Measurements from ENCODE around the gene RASL10B.
"Not testable (repeated sequence)": the region's sequence is repeated elsewhere in the genome, so short reads cannot be mapped to it uniquely, and the experiment has no call there.

RASL10B gene

GRCh38 chr17:35748979-35749378 is 17.5 kb downstream of the RASL10B start:
- TF ChIP-seq CTCF (IDR thresholded peaks at IDR 0.05) = no peak
- H3K27ac ChIP-seq = no peak overlapping the region

GRCh38 chr17:35749560-35750412 is 18.3 kb downstream of the RASL10B start:
- H2AFZ ChIP-seq = peak overlapping the region; percentile 74
- TF ChIP-seq CTCF (IDR thresholded peaks at IDR 0.05) = no peak
- H3K36me3 ChIP-seq (ENCODE audit: control insufficient read depth, insufficient read depth, low read length) = no peaks in the 10 kb centered on the region
- H3K27me3 ChIP-seq (ENCODE audit: control insufficient read depth, insufficient read depth, low read length) = no peaks in the 10 kb centered on the region
- no peak overlapping the region for H3K4me3 ChIP-seq (ENCODE audit: low read depth, low read length)
- peaks cover 20% of the 10 kb centered on the region for H3K4me1 ChIP-seq
- no peak overlapping the region for H3K4me2 ChIP-seq (ENCODE audit: low read length)
- no peak overlapping the region for H3K27ac ChIP-seq
- H3K79me2 ChIP-seq = no peaks in the 10 kb centered on the region
- no peak overlapping the region for H3K9ac ChIP-seq
- no peaks in the 10 kb centered on the region for H3K9me3 ChIP-seq (ENCODE audit: control insufficient read depth, low read length)

More at GRCh38 chr17:35748979-35749378, 17.5 kb downstream of the RASL10B start:
- Histone ChIP-seq H3K9me3 (ENCODE audit: control insufficient read depth, low read length) (no peaks in the 10 kb centered on the region), H2AFZ (no peak overlapping the region), H3K9ac (no peak overlapping the region), H3K4me2 (ENCODE audit: low read length) (no peak overlapping the region), H3K4me3 (ENCODE audit: low read depth, low read length) (no peak overlapping the region), H3K27me3 (ENCODE audit: control insufficient read depth, insufficient read depth, low read length) (no peaks in the 10 kb centered on the region), H3K4me1 (peaks cover 20% of the 10 kb centered on the region), H3K79me2 (no peaks in the 10 kb centered on the region), H3K36me3 (ENCODE audit: control insufficient read depth, insufficient read depth, low read length) (no peaks in the 10 kb centered on the region)

- no peak overlapping the region for H3K4me3 ChIP-seq (ENCODE audit: low read depth, low read length)
- peak overlapping the region; percentile 74 for H2AFZ ChIP-seq
- no peak overlapping the region for H3K27ac ChIP-seq
- H3K4me1 ChIP-seq = peaks cover 20% of the 10 kb centered on the region
- H3K36me3 ChIP-seq (ENCODE audit: control insufficient read depth, insufficient read depth, low read length) = no peaks in the 10 kb centered on the region
- H3K79me2 ChIP-seq = no peaks in the 10 kb centered on the region
- H3K9me3 ChIP-seq (ENCODE audit: control insufficient read depth, low read length) = no peaks in the 10 kb centered on the region
- no peak overlapping the region for H3K4me2 ChIP-seq (ENCODE audit: low read length)
- H3K27me3 ChIP-seq (ENCODE audit: control insufficient read depth, insufficient read depth, low read length) = no peaks in the 10 kb centered on the region
- no peak for TF ChIP-seq CTCF (IDR thresholded peaks at IDR 0.05)
- H3K9ac ChIP-seq = no peak overlapping the region
Measured at GRCh38 chr17:35750526-35751395, 19.3 kb downstream of the RASL10B start.

- H3K4me1 ChIP-seq = peaks cover 20% of the 10 kb centered on the region
- H3K27me3 ChIP-seq (ENCODE audit: control insufficient read depth, insufficient read depth, low read length); H3K36me3 ChIP-seq (ENCODE audit: control insufficient read depth, insufficient read depth, low read length): not testable (repeated sequence)
Measured at GRCh38 chr17:35751541-35751940, 20.1 kb downstream of the RASL10B start.

GRCh38 chr17:35752471-35752870 is 21.0 kb downstream of the RASL10B start:
- Histone ChIP-seq H3K4me1 (peaks cover 20% of the 10 kb centered on the region), H3K9me3 (ENCODE audit: control insufficient read depth, low read length) (no peaks in the 10 kb centered on the region), H3K27me3 (ENCODE audit: control insufficient read depth, insufficient read depth, low read length) (no peaks in the 10 kb centered on the region), H3K36me3 (ENCODE audit: control insufficient read depth, insufficient read depth, low read length) (no peaks in the 10 kb centered on the region), H3K9ac (no peak overlapping the region), H3K27ac (no peak overlapping the region), H3K79me2 (no peaks in the 10 kb centered on the region), H2AFZ (no peak overlapping the region), H3K4me2 (ENCODE audit: low read length) (no peak overlapping the region), H3K4me3 (ENCODE audit: low read depth, low read length) (no peak overlapping the region)
- no peak for TF ChIP-seq CTCF (IDR thresholded peaks at IDR 0.05)

More at GRCh38 chr17:35751541-35751940, 20.1 kb downstream of the RASL10B start:
- H3K4me3 ChIP-seq (ENCODE audit: low read depth, low read length); H3K79me2 ChIP-seq; H3K27ac ChIP-seq; H3K9ac ChIP-seq; H3K9me3 ChIP-seq (ENCODE audit: control insufficient read depth, low read length); H2AFZ ChIP-seq; H3K4me2 ChIP-seq (ENCODE audit: low read length): not testable (repeated sequence)
